ENCODE data around the gene ICAM1. TPM values are rescaled to one million over a fixed set of nuclear protein-coding genes. Genes with fewer than 3 reads are reported as not detected.

The ICAM1 gene
- total RNA-seq, 6 experiments from 2014 or later = 4.6 to 186 (median 38.5) TPM

DNA sequence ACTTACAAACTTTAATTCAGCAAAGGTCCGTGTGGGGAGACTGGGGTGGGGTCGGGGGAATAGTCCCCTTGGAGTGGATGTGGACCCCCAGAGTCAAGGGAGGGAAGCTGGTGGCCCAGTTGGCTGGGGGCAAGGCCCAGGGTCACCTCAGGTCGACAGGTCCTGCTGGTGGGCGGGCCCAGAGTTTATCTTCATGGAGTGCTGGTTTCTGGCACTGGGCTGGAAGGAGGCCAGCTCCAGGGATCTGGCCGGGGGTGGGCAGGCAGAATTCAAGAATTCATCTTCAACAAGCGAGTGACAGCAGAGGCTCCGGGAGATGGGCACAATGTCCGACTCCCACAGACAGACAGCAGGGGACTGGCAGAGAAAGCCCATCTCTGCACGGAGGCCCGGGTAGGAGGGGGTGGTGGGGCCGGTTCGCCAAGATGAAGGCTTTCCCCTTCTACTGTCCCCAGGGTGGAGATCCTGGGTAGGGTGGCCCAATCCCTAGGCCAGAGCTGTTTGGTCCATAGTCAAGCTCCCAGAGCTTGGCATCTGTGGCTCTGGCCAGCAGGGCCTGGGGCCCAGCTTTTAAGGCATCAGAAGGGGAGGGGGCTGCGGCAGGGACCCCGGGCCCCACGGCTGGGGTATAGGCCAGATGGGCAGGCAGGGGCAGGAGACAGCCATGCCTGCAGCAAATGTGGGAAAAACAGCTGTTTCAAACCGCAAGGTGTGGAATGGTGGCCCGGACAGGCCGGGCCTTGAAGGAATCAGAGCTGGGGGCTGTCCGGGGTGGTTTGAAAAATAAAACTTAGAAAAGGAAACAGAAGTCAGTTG is 45.5 kb downstream of the ICAM1 start:
- intact Hi-C loops (cut with DNase I) = no loop called here
- H3K4me3 ChIP-seq = peak overlapping the region in 1 of 3 donors; percentile 82
- ATAC-seq (peak; percentile 4 to 9 (median 5)), DNase-seq (peak in 1 of 3 donors; percentile 49)
- H3K27me3 ChIP-seq = no peaks in the 10 kb centered on the region
- peaks cover 0 to 43% (median 12%) of the 10 kb centered on the region in 4 donors for H3K36me3 ChIP-seq
- H3K27ac ChIP-seq = no peak overlapping the region
- 61% methylated on average over 11 of the region's 19 CpGs for WGBS (ENCODE audit: insufficient coverage, low coverage, low lambda C conversion rate, missing lambda C conversion rate)
- TF ChIP-seq, protein P1, sequence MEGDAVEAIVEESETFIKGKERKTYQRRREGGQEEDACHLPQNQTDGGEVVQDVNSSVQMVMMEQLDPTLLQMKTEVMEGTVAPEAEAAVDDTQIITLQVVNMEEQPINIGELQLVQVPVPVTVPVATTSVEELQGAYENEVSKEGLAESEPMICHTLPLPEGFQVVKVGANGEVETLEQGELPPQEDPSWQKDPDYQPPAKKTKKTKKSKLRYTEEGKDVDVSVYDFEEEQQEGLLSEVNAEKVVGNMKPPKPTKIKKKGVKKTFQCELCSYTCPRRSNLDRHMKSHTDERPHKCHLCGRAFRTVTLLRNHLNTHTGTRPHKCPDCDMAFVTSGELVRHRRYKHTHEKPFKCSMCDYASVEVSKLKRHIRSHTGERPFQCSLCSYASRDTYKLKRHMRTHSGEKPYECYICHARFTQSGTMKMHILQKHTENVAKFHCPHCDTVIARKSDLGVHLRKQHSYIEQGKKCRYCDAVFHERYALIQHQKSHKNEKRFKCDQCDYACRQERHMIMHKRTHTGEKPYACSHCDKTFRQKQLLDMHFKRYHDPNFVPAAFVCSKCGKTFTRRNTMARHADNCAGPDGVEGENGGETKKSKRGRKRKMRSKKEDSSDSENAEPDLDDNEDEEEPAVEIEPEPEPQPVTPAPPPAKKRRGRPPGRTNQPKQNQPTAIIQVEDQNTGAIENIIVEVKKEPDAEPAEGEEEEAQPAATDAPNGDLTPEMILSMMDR (IDR thresholded peaks at IDR 0.05) = no peak
- no peak for TF ChIP-seq POLR2A (IDR thresholded peaks at IDR 0.05)
- H3K9me3 ChIP-seq = no peaks in the 10 kb centered on the region
- H3K4me1 ChIP-seq = peaks cover 0 to 6% (median 2%) of the 10 kb centered on the region in 4 donors

DNA sequence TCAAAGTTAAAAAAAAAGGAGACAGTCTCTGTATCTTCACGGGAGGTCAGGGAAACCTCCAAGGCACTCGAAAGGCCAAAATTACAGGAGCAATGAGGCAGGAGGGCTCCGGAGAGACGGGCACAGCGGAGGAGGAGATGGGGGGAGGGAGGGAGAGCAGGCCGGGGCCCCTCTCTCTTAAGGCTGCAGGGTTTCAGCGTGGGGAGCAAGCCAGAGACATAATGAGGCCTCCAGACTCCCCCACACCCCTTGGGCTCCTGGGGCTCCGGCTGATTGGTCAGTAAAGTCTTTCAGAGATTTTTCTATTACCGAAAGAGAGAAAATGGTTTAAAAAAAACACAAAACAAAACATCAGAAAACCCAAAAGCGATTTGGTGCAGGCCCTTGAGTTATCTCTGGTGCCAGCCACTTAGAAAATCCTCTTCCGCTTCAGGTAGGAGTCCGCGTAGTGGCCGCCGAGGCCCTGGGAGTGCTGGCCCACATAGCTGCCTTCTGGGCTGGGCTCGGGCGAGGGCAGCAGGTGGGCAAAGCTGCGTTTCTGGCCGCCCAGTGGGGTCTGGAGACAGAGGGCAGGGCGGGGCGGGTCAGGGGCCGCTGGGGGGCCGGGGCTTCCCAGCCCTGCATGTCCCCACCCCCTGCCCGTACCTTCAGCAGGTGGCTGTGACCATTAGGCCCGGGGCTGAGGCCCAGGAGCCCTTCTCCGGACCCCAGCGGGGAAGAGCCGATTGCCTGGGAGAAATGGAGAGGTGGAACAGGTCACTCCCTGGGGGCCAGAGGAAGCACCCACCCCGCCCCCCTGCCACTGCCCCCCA is 46.3 kb downstream of the ICAM1 start:
- no peak overlapping the region for H3K4me3 ChIP-seq
- intact Hi-C loops (cut with DNase I) = no loop called here
- whole genome bisulfite sequencing (ENCODE audit: insufficient coverage, low coverage, low lambda C conversion rate, missing lambda C conversion rate) = 81% methylated on average over 13 of the region's 29 CpGs
- no peak for ATAC-seq
- no peak for TF ChIP-seq POLR2A (IDR thresholded peaks at IDR 0.05)
- TF ChIP-seq, protein P1 (IDR thresholded peaks at IDR 0.05) = no peak
- peaks cover 0 to 50% (median 12%) of the 10 kb centered on the region in 4 donors for H3K36me3 ChIP-seq
- H3K9me3 ChIP-seq = no peaks in the 10 kb centered on the region
- H3K4me1 ChIP-seq = peaks cover 0 to 6% (median 2%) of the 10 kb centered on the region in 4 donors
- H3K27ac ChIP-seq = no peak overlapping the region
- DNase-seq = no peak
- no peaks in the 10 kb centered on the region for H3K27me3 ChIP-seq

DNA sequence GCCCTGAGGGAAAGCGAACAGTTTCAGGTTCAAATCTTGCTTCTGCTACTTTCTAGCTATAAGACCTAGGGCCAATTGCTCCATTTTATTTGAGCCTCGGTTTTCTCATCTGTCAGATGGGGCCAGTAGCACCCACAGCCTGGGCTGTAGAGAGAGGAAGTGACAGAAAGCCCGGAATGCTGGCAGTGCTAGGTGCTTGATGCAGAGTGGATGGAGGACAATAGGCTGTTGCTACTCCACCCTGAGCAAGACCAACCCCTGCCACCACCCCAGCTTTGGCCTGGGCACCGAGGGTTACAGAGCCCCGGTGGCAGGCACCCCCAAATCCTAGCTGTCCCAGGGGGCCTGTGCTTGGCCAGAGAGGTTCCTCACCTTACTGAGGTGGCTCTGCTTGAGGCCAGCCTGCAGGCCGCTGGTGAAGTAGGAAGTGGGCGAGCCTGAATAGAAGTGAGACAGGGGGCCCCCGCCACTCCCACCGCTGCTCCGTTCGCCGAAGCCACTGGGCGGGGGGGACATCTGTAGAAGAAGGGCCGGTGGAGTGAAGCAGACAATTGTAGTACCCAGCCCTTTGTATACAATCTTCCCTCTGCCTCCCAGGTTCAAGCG is 47.0 kb downstream of the ICAM1 start:
- TF ChIP-seq, protein P1 (IDR thresholded peaks at IDR 0.05) = no peak
- no peak for TF ChIP-seq POLR2A (IDR thresholded peaks at IDR 0.05)
- H3K27me3 ChIP-seq = no peaks in the 10 kb centered on the region
- no peak overlapping the region for H3K4me3 ChIP-seq
- DNase-seq (no peak), ATAC-seq (no peak)
- intact Hi-C loops (cut with DNase I) = no loop called here
- H3K36me3 ChIP-seq = peaks cover 0 to 57% (median 12%) of the 10 kb centered on the region in 4 donors
- 92% methylated on average over 4 of the region's 15 CpGs for WGBS (ENCODE audit: insufficient coverage, low coverage, low lambda C conversion rate, missing lambda C conversion rate)
- H3K27ac ChIP-seq = no peak overlapping the region
- H3K4me1 ChIP-seq = peaks cover 0 to 6% (median 2%) of the 10 kb centered on the region in 4 donors
- H3K9me3 ChIP-seq = no peaks in the 10 kb centered on the region

DNA sequence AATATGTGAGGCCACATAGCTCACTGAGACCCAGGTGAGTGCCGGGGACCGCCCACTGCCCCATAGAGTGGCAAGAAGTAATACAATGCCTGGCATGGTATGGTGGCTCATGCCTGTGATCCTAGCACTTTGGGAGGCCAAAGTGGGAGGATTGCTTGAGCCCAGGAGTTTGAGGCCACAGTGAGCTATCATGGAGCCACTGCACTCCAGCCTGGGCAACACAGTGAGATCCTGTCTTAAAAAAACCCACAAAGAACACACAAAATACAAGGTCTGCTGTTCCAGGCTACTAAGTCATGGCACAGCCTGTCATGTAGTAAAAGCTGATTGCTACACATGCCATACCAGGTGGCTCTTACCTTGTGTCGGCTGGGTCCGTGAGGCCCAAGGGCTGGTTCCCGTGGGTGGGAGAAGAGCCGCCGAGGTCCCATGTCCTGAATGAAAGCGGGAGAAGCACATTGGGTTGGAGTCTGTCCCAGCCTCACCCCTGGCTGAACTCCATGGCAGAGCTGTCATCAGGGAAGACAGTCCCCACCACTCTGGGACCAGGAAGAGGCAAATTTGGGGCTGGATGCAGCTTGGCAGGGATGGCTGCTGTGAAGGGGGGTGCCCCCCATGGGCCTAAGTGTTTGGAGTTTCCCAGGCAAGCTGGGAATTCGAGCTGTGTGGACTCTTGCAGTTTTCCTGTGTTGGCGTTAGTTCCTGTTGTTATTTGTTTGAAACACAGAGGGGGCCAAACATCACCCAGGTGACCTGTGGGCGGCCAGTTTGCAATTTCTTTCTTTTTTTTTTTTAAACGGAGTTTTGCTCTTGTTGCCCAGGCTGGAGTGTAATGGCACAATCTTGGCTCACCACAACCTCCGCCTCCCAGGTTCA is 48.1 kb downstream of the ICAM1 start:
- no peak for ATAC-seq
- no peak overlapping the region for H3K27ac ChIP-seq
- TF ChIP-seq, protein P1 (IDR thresholded peaks at IDR 0.05) = no peak
- TF ChIP-seq POLR2A (IDR thresholded peaks at IDR 0.05) = no peak
- peaks cover 0 to 6% (median 2%) of the 10 kb centered on the region in 4 donors for H3K4me1 ChIP-seq
- H3K4me3 ChIP-seq = no peak overlapping the region
- no peak for DNase-seq
- no peaks in the 10 kb centered on the region for H3K9me3 ChIP-seq
- intact Hi-C loops (cut with DNase I) = no loop called here
- no peaks in the 10 kb centered on the region for H3K27me3 ChIP-seq
- WGBS (ENCODE audit: insufficient coverage, low coverage, low lambda C conversion rate, missing lambda C conversion rate) = 73% methylated on average over 5 of the region's 13 CpGs
- peaks cover 0 to 67% (median 12%) of the 10 kb centered on the region in 4 donors for H3K36me3 ChIP-seq

Data from right lobe of liver (tissue), 6 donors.